GM21423 (cell line): ENCODE measurements around the gene PDZK1.
"Not testable (repeated sequence)": the region's sequence is repeated elsewhere in the genome, so short reads cannot be mapped to it uniquely, and the experiment has no call there.

ENCODE experiments used
- ATAC-seq: cut with Tn5 transposase; IDR thresholded peaks from one replicate; pipeline ENCODE4 v1.9.1; 2021; ENCODE audit warnings: mild to moderate bottlenecking, moderate library complexity; ENCODE audit not compliant: unreplicated experiment

PDZK1 gene

GRCh38 chr1:145707183-145707867 is at the start of gene PDZK1:
Gene PDZK1 (minus strand): TSS chr1:145707368. CDS start chr1:145688021, 19,347 bp downstream.
- no peak for ATAC-seq

DNA sequence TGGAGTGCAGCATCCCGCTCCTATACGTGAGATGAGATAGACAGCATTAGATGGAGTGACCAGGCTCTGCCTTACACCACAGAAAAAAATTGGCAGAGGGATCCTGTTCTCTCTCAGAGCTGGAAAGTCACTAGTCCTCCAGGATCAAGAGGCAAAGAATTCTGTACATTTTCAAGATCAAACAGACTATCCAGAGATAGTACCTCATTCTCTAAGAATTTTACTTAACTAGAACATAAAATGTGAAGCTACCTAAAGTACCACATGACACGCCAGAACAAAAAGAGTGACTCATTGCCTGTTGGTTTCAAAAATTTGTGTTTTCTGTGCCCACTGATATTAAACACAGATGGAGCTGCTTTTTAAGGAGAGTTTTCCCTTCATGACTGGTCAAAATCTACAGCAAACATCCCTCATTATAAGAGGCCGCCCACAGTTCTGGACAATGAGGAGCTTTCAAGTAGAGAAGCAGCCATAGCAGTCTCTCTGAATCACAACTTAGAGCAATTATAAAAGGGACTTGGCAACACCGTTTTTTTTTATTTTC is 44.4 kb upstream of the PDZK1 start:
- ATAC-seq = no peak

- ATAC-seq = no peak
These were observed 43.3 kb upstream of the PDZK1 start for GRCh38 chr1:145750426-145750825.

DNA sequence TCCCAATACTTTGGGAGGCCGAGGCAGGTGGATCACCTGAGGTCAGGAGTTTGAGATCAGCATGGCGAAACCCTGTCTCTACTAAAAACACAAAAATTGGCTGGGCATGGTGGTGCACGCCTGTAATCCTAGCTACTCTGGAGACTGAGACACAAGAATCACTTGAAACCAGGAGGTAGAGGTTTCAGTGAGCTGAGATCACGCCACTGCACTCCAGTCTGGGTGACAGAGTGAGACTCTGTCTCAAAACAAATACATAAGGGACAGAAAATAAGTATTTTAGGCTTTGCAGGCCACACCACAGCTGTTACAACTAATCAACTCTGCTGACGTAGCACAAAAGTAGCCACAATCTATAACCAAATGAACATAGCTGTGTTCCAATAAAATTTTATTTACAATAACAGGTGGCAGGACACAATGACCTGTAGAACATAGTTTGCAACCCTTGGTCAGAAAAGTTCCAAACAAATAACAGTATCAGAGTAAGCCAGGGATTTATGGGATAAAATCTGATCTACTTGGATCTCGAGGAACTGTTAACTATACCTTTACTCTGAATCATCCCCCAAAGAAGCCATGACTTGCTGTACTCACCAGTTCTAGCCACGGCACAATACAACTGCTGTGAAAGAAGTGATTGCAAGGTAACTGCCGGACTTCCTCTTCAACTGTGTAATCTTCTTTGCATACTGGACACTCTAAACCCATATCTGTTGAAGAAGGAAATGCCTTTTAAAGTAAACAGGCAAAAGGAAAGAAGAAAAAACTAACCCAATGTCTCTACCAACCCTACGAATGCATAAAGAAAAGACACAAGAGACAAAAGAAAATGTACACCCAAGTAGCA is 40.5 kb upstream of the PDZK1 start:
- ATAC-seq = no peak

GRCh38 chr1:145740269-145740668 is 33.1 kb upstream of the PDZK1 start:
- no peak for ATAC-seq

DNA sequence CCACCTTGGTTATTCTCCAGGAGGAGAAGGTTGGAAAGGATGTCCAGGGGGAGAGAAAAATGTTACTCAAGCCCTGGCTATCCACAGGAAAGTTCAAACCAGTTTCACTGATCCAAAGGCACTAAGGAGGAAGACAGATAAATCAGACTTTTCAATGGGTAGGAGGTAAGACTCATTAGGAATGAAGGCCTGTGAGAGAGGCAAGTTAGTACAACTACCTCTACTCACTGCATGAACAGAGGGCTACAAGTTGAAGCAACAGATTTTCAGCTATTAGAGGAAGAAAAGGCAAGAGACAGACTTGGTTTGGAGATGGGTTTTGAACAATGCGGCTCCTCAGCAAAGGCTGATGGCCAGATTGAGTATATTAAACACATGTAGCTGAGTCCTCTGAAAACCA is 29.0 kb upstream of the PDZK1 start:
- ATAC-seq = no peak

DNA sequence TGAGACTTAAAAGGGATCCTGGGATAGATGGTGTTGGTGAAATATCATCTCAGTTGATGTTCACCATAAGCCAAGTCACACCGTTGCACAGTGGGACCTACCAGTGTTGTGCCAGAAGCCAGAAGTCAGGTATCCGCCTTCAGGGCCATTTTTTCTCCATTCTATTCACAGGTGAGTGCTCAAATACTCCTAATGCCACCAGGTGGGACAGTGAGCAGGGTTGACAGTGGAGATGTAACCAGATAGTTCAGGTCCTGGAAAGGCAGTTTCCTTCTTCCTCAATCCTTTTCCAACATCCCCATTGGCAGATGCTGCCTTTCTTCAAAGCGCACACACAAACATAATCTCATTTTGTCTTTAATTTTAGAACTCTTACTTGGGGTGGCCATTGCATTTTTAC is 23.7 kb upstream of the PDZK1 start:
- no peak for ATAC-seq

- no peak for ATAC-seq
These were observed 23.3 kb upstream of the PDZK1 start for GRCh38 chr1:145730467-145730866.

GRCh38 chr1:145729666-145730436 is 22.7 kb upstream of the PDZK1 start:
- ATAC-seq = no peak

DNA sequence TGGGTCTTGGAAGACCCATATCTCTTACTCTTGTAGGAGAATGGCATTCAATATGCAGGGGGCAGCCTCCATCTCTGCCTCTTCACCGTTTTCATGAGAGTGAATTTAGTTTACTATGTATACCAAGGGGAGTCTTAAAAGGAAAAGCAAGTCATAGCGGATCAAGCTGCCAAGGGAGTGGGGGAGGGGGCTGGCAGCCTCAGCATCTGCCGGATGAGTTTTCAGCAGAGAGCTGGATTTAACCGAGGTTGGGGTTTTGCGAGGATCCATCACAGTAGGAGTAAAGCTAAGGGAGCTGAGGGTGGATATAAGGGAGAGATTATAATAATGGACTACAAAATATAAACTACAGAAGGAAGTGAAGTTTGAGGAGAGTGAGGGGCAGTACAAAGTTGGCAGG is 22.0 kb upstream of the PDZK1 start:
- no peak for ATAC-seq

GRCh38 chr1:145726193-145726592 is 19.0 kb upstream of the PDZK1 start:
- ATAC-seq = not testable (repeated sequence)

GRCh38 chr1:145720878-145721671 is 13.9 kb upstream of the PDZK1 start:
- ATAC-seq = peak; percentile 69

DNA sequence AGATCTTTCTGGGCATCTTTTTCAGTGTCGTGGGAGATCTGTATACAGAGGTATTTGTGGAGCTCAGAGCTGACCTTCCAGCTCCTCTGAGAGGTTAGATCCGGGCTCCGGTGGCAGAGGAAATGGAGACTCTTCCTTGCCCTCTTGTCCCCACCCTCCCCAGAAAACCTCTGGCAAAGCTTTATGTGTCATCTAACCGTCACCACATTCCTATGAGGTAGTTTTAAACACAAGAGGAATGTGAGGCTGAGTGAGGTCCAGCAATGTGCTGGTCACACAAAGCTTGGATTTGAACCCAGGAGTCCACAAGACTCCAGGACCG is 13.3 kb upstream of the PDZK1 start:
- no peak for ATAC-seq

GRCh38 chr1:145719230-145720079 is 12.3 kb upstream of the PDZK1 start, which contains the start of gene CD160:
Gene CD160 (plus strand): TSS chr1:145719499. CDS start chr1:145728328, 8,829 bp downstream.
- no peak for ATAC-seq

GRCh38 chr1:145718465-145718864 is 11.3 kb upstream of the PDZK1 start:
- ATAC-seq = not testable (repeated sequence)

DNA sequence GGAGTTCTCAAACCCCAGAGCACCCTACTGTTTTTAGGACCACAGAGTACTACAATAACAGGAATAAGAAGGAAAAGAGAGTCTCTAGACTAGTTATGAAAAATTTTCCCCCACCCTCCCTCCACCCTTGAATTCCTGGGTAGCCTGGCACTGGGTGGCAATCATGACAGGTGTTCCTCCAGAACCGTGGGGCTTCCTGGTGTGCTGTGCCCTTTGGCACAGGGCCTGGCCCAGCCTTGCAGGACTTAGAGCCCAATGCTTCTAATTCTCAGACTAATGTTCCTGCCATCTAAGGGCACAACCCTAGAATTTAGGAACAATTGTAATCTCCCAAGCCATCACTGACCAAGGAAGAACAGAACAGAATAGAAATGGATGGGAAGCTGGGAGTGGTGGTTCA is 10.7 kb upstream of the PDZK1 start:
- no peak for ATAC-seq

DNA sequence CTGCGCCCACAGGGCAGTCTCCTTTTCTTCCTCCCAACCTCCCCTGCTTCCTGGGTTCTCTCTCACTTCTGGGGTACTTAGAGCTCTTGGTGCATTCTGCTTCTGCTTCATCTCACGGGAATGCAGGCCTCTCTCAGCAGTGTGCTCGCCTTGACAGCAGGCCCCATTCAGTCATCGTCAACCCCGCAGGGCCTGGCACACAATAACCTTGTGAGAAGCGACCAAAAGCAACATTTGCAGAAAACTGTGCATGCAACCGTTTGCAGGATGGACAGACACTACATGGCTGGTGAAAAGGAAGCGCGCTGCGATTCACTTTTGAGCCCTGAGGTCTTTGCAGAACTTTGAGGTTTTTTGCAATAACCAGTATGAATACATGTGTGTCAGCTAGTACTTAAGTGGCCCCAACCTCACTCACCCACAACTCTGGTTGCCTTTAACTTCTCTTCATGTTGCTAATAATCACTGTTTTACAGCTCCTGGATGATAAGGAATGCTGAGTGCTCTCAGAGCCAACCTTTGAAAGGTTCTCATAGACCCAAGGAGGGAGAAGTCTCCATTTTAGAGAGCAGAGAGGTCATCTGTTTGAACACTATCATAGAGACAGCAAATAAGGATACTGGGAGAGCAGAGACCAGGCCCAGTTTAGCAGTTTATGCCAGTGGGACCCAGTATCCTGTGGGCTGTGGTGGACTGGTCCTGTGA is 9.6 kb upstream of the PDZK1 start:
- ATAC-seq = no peak

- ATAC-seq = no peak
These were observed 7.5 kb upstream of the PDZK1 start for GRCh38 chr1:145714524-145715111.
